Measurements from ENCODE around the gene RPRD1B.
A peak's percentile ranks its signal among the peaks of the same experiment; 100 is the strongest.
"Not testable (repeated sequence)": the region's sequence is repeated elsewhere in the genome, so short reads cannot be mapped to it uniquely, and the experiment has no call there.

RPRD1B gene

DNA sequence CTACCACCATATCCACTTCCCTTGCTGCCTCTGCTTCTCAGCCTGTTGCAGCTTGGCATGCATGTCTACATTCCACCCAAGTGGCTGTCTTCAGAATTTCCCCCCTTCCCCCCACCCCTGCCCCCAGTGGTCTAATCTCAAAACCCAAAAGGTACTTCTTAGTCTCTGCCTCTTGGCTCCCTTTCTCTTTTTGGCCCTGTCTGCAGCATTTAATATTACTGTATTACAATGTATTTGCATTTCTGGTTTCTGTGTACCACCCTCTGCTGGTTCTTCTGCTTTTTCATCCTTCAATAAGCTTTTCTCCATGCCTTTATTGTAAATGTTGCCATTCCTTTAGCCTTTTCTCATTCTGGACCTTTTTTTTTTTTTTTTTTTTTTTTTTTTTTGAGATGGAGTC lies 43.0 kb downstream of the RPRD1B start:
- no peak for DNase-seq

DNA sequence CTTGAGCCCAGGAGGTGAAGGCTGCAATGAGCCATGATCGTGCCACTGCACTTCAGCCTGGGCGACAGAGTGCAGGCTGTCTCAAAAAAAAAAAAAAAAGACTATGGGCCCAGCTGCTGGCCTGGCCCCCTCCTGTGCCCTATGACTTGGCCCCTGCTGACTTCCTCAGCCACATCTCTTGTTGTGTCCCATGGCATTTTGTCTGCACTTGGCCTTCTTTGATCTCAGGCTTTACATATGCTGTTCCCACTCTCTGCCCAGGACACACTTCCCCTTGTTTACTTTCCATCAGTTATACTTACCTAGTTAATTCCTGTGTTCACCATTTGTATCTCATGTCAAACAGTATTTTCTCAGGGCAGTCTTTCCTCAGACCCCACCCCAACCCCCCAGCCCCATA lies 44.5 kb downstream of the RPRD1B start:
- DNase-seq: no peak

DNA sequence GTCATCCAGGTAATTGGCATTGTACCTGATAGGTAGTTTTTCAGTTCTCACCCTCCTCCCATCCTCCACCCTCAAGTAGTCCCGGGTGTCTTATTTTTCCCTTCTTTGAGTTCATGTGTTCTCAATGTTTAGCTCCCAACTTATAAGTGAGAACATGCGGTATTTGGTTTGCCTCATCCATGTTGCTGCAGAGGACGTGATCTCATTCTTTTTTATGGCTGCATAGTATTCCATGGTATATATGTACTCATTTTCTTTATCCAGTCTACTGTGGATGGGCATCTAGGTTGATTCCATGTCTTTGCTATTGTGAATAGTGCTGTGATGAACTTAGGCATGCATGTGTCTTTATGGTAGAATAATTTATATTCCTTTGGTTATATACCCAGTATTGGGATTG lies 45.8 kb downstream of the RPRD1B start:
- DNase-seq: no peak

DNA sequence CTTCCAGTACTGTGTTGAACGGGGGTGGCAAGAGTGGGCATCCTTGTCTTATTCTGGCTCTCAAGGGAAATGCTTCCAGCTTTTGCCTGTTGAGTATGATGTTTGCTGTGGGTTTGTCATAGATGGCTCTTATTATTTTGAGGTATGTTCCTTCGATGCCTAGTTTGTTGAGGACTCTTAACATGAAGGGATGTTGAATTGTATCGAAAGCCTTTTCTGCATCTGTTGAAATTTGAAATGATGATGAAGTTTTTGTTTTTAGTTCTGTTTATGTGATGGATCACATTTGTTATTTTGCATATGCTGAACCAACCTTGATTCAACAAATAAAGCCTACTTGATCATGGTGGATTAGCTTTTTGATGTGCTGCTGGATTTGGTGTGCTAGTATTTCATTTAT lies 48.0 kb downstream of the RPRD1B start:
- DNase-seq: no peak

DNA sequence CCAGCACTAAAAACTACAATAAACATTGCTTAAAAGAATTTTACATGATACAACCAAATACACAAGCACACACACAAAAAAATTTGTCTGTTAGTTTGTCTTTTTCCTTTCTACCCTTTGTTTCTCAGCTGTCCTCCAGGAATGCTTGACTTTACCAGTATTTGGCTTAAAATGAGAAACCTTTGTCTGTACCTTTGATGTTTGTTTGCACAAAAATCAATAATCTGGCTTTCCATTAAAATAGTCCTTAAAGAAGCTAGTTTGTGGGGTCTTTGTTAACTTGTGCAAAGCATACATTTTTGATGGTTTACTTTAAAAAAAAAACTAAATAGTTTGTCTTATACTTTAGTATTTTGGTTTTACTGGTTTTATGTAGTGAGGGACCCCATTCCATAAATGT lies 49.3 kb downstream of the RPRD1B start:
- DNase-seq: no peak

DNA sequence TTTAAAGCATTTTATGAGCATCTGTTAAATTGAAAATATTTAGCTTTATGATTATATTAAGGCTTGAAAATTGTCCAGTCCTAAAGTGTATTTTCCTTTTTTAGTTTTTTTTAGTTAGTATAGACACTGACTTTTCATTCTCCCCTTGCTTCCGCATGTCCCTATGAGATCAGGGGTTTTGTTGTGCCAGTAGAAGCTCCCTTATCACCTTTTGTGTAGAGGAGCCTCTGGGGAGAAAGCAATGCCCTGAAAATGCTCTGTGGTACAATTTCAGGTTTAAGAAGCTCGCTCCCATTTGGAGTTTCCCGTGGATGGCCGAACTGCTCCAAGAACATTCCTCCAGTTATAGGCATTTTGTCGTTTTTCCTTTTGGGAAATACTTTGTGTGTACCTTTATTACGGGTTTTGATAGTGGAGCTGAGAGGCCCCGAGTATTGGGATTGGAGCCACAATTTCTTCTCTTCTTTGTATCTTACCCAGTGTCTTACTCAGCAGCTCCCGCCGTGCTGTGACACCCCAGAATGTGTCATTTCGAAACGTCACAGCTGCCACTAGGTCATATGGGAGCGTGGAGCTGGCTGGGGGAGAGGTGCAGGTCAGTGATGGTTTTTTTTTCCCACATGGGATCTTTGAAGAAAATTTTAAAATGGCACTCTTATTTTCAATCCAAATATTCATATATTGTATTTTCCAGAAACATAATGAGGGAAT lies 49.9 kb downstream of the RPRD1B start:
- no peak for DNase-seq

DNA sequence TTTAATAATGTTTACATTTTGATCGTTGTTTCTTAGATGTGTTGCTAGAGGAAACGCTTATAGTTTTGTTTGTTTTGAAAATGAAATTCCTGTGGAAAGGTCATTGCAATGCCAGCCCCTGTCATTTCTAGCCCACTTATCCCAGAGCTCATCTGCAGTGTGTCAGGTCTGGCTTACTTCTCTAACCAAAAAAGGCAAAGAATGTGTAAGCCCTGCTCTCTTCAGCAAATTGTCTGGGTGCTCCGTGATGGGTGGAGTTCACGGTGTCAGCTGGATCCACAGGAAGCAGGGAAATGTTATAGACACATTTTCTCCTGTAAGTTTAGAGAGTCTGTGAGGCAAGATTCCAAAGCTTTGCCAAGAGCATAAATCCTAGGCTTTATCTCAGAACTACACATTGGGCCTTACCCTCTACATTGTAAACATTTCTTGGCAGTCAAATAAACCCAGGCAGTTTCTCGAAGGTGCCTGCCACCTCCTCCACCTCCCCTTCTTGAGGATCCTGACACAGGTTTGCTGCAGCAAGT lies 50.9 kb downstream of the RPRD1B start:
- no peak for DNase-seq

DNA sequence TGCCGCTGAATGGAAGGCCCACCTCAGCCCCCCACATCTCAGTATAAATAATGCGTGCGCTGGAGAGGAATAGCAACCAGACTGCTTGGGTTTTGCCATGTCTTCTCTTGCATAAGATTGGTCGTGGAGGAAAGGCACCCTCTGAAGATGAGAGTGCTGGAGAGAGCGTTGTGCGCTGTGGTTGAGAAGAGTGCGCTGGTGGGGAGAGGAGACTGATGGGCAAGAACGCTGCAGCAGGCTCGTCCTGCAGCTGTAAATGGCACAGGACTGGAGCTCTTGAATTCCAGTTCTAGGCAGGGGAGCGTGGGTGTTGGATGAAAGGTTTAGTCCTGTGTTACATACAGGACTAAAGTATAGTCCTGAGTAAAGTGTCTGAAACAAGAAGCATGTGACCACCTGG lies 51.5 kb downstream of the RPRD1B start:
- DNase-seq: no peak

DNA sequence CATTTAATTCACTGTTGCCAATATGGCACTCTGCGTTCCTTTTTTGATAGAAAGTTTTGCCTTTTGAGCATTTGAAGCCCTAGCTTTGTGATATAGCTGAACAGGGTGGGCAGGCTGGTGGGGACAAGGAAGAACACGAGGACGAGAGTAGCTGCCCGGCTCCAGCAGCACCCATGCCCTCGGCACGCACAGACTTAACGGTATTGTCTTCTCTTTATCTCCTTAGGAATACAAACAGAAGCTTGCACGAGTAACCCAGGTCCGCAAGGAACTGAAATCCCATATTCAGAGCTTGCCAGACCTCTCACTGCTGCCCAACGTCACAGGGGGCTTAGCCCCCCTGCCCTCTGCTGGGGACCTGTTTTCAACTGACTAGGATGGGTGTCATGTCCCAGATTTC lies 56.0 kb downstream of the RPRD1B start:
- no peak for DNase-seq

DNA sequence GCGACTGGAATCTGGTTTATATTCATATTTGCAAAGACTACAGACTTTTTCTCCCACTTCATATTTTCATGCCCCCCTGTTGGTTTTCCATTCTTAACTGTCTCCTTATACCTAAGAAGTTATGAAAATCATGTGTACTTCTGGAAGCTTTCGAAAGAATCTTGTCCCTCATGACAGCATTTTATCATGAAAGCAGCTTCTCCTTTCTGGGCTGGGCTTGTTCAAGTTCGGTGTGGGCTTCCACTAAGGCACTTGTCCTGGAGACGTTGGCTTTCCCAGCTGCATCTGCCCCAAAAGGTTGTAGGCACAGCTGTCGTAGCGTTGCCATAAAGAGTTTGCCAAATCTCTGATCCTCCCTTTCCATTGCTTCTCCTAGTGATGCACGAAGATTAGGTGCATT lies 56.5 kb downstream of the RPRD1B start:
- no peak for DNase-seq

DNA sequence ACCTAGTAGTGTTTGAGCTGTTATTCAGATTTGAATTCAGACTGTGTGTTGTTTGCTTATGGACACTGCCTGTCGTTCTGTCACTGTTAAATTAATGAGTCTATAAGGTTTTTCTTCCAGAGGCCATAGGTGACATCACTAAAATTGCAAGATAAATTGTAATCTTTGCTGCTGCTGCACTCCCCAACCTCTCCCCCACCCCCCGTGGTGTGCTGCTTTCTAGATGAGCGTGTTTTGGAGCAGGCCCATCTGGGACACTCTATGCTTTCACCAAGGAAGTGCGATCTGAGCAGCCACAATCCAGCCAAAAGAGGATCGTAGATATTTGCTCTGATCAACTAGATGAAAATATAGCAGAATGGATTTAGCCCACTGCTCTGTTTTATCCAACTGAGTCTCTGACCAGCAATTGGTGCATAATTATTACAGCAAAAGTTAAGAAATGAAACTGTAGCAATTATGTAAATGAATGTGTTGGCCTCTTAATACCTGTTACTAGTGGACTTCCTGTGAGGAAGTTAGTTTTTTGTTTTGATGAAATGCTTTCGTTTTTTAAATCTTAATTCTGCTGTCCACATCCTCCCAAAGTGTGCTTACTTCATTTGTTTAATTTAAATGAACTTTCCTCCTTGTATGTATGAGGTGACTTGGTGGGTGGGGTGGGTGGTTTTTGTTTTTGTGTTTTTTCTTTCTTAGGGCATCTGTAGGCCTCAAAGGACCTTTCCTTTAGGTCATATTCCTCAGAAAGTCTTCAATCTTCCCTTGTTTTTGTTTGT lies 58.1 kb downstream of the RPRD1B start:
- no peak for DNase-seq

DNA sequence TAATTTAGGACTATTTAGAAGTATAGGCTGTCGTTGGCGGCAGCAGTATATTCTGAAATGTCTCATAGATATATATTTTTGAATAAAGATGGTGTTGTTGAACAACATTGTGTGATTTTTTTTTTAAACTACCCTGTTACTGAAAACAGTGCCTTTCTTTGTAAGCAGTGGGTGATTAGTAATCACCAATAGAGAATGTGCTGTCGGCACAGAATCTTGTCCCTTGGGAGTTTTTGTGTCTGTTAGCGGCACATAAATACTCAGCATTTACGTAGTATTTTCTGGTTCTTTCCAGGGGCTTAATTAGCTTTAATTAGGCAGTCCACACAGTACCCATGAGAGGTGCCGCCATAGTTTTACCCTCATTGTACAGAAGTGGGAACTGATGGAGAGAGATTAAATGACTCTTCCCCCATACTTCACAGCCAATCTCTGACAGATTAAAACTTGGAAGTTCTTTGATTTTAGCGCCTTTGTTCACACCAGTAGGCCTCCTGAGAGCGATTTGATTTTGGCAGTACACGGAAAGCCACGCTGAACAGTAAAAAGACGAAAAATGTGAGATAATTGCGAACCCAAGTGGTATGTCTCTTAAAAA lies 58.8 kb downstream of the RPRD1B start:
- no peak for DNase-seq

DNA sequence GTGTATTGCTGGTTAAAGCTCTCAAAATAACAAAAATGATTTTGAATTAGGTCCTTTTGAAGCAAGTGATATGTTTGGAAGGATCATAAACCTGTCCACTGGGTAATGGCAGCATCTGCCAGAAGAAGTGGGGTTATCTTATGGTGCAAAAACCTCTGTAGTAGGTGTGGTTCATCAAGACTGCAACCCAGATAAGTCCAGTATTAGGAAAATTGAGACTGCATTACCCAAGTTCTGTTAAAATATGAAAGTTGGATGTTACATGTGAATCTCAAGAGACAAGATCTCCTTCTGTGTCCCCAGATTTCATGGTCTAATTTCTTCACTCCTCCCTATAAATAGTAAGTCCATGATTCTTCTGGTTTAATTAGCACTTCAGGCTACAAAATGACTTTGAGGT lies 59.4 kb downstream of the RPRD1B start:
- DNase-seq: no peak

DNA sequence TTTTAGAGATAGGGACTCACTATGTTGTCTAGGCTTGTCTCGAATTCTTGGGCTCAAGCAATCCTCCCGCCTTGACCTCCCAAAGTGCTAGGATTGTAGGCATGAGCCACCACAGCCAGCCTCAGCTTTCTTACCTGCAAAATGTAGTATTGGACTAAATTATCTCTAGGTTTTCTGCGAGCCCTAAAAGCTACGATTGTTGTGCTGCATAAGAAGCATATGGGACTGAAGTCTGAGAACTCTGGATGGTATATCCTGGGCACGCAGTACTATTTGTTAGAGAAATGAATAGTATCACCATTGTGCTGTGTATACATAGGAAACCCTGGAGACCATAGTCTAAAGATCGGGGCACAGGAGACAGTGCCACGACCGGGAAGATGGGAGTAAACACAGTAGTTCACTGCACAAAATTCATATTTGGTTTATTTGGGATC lies 60.1 kb downstream of the RPRD1B start:
- DNase-seq: no peak

DNA sequence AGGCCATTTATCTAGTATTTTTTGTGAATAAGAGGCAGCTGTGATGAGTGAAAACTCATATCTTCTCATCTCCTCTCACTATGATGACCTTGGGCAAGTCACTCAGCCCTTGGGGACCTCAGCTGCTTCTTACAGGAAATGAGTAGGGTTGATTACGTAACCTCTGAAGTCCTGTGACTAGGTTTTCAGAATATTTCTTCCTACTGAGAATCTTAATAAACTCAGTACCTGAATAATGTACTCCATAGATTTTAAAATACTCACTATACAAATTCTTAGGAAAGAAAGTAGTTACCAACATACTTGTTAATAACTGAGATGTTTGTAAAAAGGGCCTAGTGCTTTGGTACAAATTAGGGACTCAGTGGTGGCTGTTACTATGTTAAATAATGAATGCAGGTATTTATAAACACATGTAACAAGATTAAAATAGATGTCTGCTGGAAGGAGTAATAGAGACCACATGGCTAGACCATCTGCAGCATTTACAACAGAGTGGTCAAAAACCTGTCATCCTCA lies 60.9 kb downstream of the RPRD1B start:
- DNase-seq: peak; percentile 14

DNA sequence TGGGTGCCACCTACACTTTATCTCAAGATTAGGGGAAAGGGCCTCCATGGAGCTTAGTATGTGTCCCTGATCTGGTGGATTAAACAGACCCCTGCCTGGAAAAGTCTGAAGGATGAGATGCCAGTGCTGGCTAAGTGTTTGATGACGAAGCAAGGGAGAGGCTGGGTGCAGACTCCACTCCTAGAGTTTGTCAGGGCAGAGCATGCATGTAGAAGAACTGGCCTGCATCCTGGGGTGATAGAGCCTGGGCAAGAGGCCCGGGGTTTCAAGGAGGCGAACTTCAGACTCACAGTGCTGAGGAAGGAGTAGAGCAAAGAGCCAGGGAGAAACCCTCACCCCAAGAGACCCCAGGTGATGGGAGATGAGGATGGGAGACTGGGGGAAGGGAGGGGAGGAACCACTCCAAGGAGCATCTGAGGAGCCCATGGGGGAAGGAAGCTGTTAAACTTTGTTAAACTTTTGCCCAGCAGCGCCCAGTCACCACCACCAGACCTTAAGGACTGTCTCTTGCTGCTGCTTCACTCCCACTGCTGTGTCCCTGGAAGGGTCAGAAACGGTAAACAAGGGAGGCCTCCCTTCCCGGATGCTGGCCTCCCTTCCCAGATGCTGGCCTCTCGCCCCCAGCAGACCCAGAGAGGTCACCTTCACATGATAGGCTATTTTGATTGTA lies 61.6 kb downstream of the RPRD1B start:
- no peak for DNase-seq

DNA sequence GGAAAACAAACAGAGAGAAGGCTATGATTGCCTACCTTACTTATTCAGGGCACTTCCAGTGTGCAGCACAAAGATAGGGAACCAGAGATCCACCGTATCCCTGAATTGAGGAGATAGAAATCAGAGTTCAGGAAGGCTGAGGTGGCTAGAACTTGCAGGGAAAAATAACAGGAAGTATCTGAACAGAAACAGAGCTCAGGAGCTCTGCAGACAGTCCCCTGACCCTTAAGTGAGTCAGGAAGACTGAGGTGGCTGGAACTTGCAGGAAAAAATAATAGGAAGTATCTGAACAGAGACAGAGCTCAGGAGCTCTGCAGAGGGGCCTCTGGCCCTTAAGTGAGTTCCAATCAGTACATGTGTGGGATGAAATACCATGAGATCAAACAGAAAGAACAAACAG lies 65.4 kb downstream of the RPRD1B start:
- DNase-seq: no peak

DNA sequence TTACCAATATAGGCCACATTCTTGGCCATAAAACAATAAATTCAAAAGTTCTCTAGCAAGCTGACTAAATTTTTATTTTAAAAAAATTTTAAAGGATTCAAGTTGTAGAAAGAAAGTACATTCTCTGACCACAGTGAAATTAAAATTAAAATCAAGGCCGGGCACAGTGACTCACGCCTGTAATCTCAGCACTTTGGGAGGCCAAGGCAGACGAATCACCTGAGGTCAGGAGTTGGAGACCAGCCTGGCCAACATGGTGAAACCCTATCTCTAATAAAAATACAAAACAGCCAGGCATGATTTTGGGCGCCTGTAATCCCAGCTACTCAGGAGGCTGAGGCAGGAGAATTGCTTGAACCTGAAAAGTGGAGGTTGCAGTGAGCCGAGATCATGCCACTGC lies 68.7 kb downstream of the RPRD1B start:
- DNase-seq: not testable (repeated sequence)

DNA sequence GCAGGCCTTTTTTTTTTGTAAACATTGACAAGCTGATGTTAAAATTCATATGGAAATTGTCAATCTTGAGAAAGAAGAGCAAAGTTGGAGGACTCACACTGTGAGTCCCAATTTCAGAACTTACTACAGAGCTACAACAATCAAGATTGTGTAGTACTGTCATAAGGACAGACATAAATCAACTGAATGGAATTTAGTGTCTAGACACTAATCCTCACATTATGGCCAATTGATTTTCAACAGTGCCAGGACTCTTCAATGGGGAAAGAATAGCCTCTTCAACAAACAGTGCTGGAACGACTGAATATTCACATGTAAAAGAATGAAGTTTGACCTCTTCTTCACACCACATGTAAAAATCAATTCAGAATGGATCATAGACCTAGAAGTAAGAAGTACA lies 70.7 kb downstream of the RPRD1B start:
- no peak for DNase-seq

DNA sequence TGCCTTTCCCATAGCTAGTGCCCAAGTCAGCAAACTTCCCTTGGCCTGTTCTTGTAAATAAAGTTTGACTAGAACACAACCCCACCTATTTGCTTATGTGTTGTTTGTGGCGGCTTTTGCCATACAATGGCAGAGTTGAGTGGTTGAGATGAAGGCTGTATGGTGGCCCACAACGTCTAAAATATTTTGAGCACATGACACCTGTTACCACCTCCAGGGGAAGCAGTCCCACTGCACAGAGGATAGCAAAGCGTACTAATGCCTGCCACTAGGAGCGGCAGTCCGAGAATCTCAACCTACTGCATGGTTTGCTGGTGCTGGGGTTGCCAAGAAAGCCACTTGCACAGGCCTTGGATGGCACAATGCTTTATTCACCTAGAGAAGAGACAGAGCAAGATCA lies 72.9 kb downstream of the RPRD1B start:
- peak; percentile 12 for DNase-seq

DNA sequence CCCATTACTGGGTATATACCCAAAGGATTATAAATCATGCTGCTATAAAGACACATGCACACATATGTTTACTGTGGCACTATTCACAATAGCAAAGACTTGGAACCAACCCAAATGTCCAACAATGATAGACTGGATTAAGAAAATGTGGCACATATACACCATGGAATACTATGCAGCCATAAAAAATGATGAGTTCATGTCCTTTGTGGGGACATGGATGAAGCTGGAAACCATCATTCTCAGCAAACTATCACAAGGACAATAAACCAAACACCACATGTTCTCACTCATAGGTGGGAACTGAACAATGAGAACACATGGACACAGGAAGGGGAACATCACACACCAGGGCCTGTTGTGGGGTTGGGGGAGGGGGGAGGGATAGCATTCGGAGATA lies 73.8 kb downstream of the RPRD1B start:
- DNase-seq: not testable (repeated sequence)

DNA sequence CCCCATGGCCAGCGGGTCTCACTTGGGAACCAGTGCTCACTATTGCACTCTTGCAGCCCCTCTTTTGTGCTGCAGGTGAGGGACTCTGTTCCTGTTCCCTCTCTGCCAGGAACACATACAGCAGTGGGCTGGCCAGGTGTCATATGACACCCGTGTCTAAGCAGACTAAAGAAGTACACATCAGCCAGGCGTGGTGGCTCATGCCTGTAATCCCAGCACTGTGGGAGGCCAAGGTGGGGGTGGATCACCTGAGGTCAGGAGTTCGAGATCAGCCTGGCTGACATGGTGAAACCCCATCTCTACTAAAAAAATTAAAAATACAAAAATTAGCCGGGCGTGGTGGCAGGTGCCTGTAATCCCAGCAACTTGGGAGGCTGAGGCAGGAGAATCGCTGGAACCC lies 74.4 kb downstream of the RPRD1B start:
- DNase-seq: not testable (repeated sequence)

DNA sequence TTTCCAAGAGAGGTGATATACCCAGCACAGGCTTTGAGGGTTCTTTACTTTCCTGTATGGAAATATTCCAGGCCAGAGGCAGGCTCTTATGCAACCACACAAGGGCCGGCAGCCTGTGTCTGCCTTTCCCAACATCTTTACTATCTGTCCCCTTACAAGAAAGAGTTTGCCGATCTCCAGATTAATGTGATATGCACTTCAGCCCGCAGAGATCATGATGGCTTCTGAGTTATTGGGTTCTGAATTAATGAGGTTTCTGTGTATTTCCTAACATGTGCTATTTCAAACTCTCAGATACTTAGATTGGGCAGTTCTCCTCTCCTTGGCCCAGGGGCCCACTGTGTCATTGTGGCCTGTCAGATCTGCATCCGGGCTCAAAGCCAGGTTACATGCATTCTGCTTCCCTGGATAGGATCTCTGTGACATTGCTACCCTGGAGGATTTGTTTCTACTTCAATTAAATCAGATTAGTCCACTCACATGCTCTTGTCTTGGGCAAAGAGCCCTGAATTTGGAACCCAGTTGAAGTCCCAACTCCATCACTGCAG lies 75.0 kb downstream of the RPRD1B start:
- no peak for DNase-seq

Measured in RPMI8226 (cell line).